NCI-H2196 treated with DMSO at 0.1 percent for 48 hours (cell line): ENCODE data around the gene ZNF574.
A peak's percentile ranks its signal among the peaks of the same experiment; 100 is the strongest.

Experiments
- DNase-seq: peaks from one replicate; lab custom pipeline; 2025; ENCODE audit not compliant: unreplicated experiment; lab: John Stamatoyannopoulos, UW

The ZNF574 gene

DNA sequence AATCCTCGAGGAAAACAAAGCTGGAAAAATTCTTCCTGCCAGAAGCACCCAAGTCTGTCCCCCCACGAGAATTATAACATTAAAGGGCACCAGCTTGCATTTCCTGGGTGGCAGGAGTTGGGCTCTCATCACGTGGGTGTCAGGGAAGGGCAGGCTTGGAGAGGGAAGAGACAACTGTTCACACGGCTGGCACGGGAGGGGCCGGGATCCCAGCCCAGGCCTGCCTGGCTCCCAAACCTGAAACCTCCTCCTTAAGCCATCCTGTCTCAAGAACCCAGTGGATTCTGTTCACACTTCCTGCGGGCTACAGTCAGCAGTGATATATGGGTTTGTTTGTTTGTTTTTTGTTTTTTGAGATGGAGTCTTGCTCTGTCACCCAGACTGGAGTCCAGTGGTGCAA lies 18.1 kb upstream of the ZNF574 start:
- no peak for DNase-seq

DNA sequence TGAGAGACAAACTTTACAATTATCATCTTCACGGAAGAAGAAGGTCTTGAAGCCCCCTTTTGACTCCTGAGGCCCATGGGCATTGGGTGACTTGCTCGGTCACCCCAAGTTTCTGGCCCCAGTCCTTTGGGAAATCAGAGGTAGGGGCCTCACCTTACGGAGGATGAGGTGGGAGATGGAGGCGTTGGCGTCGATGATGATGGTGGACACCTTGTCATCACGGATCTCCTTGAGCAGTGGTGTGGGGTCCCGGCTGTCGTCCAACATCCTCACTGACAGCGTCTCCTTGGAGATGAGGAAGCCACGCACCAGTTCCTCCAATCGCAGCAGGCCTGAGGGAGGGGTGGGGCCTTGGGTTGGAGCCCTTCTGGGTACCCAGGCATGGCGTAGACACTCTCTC lies 16.8 kb upstream of the ZNF574 start:
- DNase-seq, result no peak

DNA sequence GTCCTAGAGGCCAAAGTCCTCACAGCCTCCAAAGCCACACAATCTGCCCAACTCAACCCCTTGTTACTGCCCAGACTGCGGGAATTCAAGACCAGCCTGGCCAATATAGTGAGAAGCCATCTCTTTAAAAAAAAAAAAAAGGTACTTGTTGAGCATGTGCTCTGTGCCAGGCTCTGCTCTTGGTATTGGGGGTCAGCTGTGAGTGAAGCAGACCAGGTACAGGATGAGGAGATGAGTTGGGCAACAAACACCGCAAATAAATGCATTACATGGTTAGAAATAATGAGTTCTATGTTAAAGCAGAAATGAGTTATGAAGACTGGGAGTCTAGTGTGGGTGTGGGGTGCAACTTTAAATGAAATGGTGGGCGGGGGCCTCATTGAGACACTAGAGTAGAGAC lies 15.8 kb upstream of the ZNF574 start:
- DNase-seq, result no peak

DNA sequence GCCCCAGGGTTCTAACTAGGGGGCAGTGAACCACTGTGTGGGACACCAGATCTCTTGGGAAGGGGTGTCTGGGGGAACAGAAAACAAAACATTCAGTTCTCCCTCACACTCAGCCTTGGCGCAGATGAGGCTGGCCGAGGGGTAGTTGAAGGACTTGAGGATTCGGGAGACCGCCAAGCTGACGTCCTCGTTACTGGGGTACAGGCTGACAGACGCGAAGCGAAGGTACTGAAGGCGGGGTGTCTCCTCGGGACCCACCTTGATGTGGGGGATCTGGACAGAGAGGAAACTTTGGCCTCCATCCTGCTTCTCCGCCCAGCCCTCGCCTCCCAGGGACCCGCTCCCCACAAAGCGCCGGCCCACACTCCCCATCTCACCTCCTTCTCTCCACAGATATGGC lies 13.6 kb upstream of the ZNF574 start:
- DNase-seq, result no peak

DNA sequence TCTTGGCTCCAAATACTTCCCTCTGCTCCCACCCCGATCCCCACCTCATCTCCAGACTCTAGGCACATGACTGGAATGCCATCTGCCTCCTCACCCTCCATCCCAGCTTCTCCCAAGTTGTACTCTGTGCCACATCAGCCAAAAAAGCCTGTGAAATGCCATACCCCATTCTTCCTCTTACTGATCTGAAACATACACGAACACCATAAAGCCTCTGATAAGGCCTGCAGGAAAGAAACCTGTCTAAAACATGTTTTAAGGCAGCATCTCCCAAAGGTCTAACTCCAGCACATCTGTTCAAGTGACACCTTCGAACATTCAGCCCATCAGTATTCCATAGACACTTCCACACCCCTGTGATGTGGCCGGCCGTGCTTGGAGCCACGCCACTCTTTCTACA lies 11.5 kb upstream of the ZNF574 start:
- DNase-seq, result no peak

DNA sequence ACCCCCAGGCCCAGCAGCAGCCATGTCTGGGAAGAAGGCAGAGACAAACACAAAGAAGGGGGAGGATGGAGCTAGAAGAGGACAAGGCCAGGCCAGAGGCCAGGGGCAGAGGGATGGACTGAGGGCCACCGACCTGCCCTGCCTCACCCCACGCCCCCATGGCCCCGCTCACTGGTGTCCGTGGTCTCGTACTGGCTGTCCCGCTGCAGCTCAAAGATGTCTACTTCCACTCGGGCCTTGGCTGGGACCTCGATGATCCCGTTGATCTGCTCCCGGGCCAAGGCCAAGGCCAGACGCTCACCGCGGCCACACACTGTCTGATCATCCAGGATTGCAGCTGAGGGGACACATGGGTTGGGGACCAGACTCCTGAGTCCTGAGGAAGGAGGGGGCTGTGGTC lies 10.9 kb upstream of the ZNF574 start:
- no peak for DNase-seq

DNA sequence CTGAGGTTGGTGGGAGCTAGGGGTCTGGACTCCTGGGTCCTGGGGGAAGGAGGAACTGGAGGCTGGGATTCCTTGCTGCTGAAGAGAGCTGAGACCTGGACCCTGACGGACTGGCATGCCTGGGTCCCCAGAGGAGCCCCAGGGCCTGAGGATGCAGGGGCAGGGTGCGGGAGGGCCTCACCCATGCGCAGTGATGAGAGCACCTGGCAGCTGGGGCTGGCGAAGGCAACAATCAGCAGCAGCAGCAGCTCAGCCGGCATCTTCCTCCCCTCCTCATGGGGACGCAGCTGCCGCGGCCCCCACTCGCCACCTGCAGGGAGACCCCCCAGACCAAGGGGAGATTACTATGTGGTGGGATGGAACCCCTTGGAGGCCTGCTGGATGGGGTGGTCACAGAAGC lies 10.5 kb upstream of the ZNF574 start:
- no peak for DNase-seq

DNA sequence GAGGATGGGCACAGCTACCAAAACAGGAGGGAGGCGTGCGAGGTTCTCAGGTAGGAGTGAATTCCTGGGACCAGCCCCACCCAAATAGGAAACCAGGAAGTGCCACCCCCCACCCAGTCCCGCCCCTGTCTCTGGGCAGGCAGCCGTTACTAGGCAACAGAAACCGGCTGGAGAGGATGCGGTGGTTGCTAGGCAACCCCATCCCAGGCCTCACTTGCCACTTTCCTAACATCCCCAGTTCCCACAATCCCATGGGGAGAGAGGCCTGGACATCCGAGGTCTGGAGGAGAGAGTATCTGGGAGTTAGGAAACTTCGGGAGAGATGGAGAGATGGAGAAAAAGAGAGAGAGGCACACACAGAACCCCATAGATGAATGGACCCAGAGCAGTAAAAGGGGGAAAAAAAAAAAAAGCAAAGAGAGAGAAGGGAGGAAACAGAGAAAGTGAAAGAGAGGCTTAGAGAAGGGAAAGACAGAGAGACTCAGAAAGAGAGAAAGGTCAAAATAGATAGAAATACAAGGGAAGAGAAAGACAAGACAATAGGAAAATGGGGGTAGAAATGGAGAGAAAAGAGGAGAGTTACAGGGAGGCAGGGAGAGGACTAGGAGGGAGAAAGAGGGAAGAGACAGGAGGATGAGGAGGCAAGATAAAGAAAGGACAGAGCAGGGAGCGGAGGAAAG lies 9.8 kb upstream of the ZNF574 start:
- peak; percentile 63 for DNase-seq

DNA sequence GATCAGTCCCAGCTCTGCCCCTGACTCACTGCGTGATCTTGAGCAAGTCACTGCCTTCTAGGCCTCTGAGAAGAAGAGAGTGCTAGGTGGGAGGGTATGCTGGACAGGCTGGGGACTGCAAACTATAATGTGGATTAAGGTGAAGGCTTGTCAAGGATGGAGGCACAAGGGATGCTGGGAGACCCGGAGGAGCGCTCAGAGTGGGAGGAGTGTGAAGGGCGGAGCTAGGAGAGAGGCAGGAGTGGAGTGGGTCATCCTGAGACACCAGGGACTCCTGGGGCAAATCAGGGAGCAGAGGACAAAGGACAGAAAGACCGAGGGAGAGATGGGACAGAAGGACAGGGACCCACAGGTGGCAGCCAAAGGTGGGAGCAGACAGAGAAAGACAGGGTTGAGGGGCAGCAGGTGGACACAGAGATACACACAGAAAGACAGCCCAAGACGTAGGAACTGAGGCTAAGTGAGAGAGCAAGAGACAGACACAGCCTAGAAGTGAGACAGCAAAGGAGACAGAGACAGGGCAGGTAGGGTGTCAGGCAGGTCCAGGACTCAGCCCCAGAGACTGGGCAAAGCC lies 8.6 kb upstream of the ZNF574 start:
- DNase-seq, result no peak

DNA sequence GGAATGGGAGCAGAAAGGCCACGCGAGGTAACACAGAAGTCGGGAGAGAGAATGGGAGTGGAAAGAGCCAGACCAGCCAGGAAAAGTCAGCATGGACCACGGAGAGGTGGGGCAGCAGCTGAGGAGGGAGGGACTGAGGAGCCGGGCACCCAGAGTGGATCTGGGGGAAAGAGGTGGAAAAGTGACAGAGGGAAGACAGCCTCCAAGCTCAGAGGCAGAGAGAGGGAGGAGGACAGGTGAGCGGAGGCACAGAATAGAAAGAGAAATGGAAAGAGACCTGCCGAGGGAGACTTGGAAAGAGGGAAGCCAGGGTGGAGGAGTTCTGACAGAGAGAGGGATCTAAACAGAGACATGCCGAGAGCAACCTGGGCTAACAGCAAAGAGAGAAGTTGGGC lies 7.6 kb upstream of the ZNF574 start:
- no peak for DNase-seq

DNA sequence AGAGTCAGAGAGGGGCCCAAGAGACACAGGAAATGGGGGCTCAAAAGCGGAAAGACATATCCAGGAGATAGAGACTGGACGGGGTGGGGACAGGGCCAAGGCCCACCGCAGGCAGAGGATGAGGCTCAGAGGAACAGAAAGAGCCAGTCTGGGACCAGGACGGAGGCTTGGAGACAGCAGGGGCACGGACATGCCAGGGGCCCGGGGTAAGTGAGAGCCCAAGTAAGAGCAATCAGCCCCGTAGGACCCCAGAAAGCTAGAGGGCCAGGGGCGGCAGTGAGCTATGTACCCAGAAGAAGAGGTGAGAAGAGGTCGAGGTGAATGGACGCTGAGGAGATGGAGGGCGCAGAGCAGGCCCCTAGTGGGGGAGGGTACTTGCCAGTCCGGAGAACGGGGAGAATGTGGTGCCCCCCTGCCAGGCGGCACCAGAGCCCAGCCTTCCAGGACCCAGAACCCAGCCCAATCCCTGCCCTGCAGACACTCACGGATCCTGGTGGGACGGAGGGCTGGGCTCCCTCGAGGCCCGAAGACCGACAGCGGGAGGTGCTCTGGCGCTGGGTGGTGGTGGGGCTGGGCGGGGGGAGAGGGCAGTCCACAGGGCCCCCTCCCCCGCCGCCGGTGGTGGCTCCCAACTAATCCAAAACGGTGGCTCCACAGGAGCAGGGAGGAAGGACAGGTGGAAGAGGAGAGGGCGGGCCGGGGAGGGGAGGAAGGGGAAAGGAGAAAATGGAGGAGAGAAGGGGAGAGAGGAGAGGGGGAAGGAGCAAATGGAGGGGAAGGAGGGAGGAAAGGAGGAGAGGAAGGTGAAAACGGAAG lies 7.0 kb upstream of the ZNF574 start:
- DNase-seq, result no peak

DNA sequence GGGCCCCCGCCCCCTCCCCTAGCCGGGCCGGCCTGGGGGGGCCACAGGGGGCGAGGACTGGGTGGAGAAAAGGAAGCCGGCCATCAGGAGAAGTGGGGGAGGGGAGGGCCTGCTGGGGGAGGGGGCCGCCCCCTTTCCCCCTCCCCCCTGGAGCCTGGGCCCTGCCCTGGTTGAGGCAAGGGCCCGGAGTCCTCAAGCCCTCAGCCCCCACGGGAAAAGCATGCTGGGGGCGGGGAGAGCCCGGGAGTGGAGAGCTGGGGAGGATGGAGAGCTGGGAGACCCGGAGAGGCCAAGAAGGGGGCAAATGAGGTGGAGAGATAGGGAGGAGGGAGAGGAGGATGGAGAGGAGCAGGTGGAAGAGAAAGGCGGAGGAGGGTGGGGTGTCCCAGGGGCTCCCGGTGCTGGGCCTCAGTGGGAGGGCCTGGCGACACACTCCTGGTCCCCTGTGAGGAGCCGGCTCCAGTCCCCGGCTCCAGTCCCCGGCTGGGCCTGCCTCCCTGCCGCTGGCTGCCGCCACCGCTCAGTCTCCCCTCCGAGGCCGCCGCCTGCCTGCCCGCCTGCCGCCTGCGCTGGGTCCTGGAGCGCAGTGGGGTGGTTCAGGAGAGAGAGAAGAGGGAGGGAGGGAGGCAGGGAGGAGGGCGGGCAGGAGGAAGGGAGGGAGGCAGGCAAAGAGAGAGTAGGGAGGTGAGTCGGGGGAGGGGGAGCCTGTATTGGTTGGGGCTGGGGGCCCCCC lies 6.2 kb upstream of the ZNF574 start, which contains the start of gene GRIK5:
Gene GRIK5 (minus strand): TSS at position 588 of the 733 bp plus-strand sequence. CDS start 4,436 bp downstream, outside the sequence.
- no peak for DNase-seq

DNA sequence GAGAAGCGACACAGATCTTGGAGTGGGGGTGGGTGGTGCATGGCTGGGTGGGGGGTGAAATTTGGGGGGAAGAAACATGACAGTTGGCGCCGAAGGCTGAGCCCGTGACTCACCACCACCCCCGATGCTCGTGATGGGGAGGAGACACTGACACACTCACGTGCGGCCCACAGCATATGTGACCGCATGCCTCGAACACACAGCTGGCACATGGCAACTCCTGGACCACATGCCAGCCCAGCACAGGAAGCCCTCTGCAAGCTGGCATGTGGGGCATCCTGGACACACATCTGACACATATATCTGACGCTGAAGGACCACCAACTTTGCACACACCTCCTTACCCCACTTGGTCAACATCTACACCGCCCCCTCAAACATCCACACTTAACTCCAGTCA lies 4.7 kb upstream of the ZNF574 start:
- DNase-seq, result no peak

DNA sequence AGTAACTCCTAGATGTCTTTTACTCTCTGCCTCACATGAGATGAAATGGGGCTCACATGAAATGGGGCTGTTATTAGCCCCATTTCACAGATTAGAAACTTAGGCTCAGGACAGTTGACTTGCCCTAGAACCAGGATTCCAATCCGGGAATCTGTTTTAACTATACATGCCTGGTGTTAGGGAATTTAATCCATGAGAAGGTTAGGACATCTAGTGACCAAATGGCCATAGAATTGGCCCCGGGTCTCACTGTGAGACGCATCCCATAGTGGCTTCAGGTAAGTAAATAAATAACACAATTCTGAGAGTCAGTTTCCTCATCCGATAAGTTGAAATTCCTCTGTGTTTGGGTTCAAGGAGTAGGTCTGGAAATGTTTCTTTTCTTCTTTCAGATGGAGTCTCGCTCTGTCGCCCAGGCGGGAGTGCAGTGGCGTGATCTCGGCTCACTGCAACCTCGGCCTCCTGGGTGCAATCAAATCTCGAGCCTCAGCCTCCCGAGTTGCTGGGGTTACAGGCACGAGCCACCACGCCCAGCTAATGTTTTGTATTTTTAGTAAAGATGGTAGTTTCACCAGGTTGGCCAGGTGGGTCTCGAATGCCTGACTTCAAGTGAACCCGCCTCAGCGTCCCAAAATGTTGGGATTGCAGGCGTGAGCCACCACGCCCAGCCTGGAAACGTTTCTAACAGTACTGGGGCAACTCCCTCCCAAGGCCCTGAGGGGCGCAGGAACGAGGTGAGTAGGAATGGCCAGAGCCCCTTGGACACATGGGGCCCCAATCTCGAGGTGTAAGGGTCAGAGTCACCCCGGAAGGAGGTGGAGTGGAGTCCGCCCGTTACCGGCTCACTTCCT lies 1.2 kb upstream of the ZNF574 start:
- DNase-seq, result no peak

DNA sequence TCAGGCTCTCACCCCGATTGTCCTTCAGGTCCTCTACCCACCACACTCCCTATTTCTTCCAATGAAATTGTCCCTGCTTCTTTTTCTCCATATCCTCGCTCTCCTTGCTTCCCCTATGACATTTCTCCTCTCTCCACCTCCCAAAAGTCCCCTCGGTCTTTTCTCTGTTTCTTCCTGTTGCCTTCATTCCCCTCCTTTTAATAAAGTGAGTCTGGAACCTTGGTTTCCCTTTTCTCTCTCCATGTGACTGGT lies 676 bp upstream of the ZNF574 start:
- DNase-seq, result no peak

DNA sequence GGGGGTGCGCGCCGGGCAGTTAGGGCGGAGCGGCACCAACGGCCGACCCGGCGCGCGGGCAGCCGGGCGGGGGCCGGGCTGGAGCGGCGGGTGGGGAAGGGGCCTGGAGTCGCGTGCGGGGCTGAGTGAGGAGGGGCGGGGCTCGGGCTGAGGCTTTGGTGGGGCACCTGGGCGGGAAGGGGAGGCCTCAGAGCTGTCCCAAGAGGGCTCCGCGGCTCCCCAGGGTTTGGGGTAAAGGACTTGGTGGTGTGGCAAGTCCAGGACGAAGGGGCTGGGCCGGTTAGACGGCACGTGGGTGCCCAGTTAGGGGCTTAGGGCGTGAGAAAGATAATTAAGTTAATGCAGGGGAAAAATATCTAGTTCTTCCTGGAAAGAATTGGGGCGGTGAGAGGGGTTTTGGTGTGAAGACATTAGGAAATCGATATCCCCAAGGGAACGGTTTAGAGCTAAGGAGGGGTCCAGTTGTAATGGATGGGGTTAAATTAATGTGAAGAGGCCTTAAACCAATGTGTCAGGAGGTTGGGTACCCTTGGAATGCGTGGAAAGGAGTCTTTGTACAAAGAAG lies 496 bp downstream of the ZNF574 start:
- no peak for DNase-seq

DNA sequence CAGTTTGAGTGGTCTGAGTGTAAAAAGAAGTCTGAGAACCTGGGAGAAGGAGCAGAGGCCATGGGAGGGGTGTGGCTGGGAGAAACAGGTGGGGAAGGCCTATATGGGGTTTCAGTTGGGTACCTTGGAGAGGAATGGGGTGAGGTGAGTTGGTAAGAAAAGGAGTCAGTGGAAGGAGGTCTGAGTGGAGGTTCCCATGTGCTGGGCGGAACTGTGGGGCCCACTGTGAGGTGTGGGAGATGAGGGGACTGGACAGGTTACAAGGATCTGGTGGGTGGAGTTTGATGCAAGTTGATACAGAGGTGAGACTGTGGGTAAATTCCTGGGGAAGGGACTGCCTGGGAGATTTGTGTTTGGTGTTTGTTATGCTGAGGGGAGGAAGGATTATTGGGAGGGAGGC lies 2.1 kb downstream of the ZNF574 start:
- DNase-seq, result no peak

DNA sequence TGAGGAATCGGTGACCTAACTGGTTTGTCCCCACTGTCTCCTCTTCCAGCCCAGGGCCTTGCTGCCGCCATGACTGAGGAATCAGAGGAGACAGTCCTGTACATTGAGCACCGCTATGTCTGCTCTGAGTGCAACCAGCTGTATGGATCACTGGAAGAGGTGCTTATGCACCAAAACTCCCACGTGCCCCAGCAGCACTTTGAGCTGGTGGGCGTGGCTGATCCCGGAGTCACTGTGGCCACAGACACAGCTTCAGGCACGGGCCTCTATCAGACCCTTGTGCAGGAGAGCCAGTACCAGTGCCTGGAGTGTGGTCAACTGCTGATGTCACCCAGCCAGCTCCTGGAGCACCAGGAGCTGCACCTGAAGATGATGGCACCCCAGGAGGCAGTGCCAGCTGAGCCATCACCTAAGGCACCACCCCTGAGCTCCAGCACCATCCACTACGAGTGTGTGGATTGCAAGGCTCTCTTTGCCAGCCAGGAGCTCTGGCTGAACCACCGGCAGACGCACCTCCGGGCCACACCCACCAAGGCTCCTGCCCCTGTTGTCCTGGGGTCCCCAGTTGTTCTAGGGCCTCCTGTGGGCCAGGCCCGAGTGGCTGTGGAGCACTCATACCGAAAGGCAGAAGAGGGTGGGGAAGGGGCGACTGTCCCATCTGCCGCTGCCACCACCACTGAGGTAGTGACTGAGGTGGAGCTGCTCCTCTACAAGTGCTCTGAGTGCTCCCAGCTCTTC lies 2.7 kb downstream of the ZNF574 start:
- no peak for DNase-seq

DNA sequence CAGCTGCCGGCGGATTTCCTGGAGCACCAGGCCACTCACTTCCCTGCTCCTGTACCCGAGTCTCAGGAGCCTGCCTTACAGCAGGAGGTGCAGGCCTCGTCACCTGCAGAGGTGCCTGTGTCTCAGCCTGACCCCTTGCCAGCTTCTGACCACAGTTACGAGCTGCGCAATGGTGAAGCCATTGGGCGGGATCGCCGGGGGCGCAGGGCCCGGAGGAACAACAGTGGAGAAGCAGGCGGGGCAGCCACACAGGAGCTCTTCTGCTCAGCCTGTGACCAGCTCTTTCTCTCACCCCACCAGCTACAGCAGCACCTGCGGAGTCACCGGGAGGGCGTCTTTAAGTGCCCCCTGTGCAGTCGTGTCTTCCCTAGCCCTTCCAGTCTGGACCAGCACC lies 3.3 kb downstream of the ZNF574 start:
- no peak for DNase-seq
